Prostate gland (tissue), 2 donors: Measurements from ENCODE around the gene ABTB1. TPM values are rescaled to one million over a fixed set of nuclear protein-coding genes. Genes with fewer than 3 reads are reported as not detected.

Source experiments
- DNase-seq: peaks from one replicate; pipeline ENCODE4 v3.0.0-alpha.2; 2019; ENCODE audit warnings: low spot score
- H3K27ac ChIP-seq, 2 donors: fragments of 200-600 bp; sonication (generic); 2 replicates each; pipeline ENCODE4 v1.5.1; 2017 to 2019
- H3K27me3 ChIP-seq: fragments of 200-600 bp; sonication (generic); replicated peaks from 2 replicates; pipeline ENCODE4 v1.5.1; 2019; ENCODE audit not compliant: insufficient read depth
- H3K36me3 ChIP-seq, 2 donors: fragments of 200-600 bp; sonication (generic); 1 replicate in 1 of 2; 2 replicates in 1 of 2; pipeline versions ENCODE4 v1.5.1 to v1.8.1; 2017 to 2019
- H3K4me1 ChIP-seq: fragments of 200-600 bp; sonication (generic); replicated peaks from 2 replicates; pipeline ENCODE4 v1.5.1; 2019
- H3K4me3 ChIP-seq, 2 donors: fragments of 200-600 bp; sonication (generic); 2 replicates each; pipeline ENCODE4 v1.5.1; 2017 to 2019
- H3K9me3 ChIP-seq: fragments of 200-600 bp; sonication (generic); 2 replicates; pipeline ENCODE4 v1.5.1; 2017
- POLR2A ChIP-seq: fragments of 450-650 bp; IDR thresholded peaks from one replicate; pipeline ENCODE4 v1.6.1; 2016; ENCODE audit warnings: antibody characterized with exemption, mild to moderate bottlenecking
- POLR2AphosphoS5 ChIP-seq: sonication (generic); formaldehyde crosslinking; IDR thresholded peaks from one replicate; pipeline ENCODE4 v1.6.1; 2017; ENCODE audit warnings: antibody characterized with exemption
- WGBS: methylation state at CpG from one replicate; pipeline ENCODE4 v1.1.5; 2018; 5-methylcytosine and 5-hydroxymethylcytosine counted together
- intact Hi-C: fragments of 100-400 bp; cut with DNase I; formaldehyde crosslinking; loops from one replicate; pipeline ENCODE4 v1.14.2; 2022
- total RNA-seq, 2 donors: library from RNA; depleted of rRNA; stranded (reverse); fragments of >200 nt; gene quantifications; one replicate each; pipeline ENCODE4 v1.1.0, GENCODE V29; 2016
- TF ChIP-seq, protein P1 (sequence below), 4 experiments: fragments of 200-600 bp in 2 of 4; fragments of 450-650 bp in 2 of 4; sonication (generic) in 2 of 4; IDR thresholded peaks; 1 replicate in 3 of 4; 2 replicates in 1 of 4; pipeline ENCODE4 v1.5.1; 2016 to 2019; ENCODE audit warnings: antibody characterized with exemption in 4 of 4, mild to moderate bottlenecking in 2 of 4, moderate library complexity in 2 of 4

ABTB1 gene
- total RNA-seq, 2 donors from 2014 or later: 33.4 to 60.2 TPM

GRCh38 chr3:127628788-127629466 lies 43.8 kb upstream of the ABTB1 start, which contains the start of gene PODXL2:
Gene PODXL2 (plus strand): TSS chr3:127629185. CDS start chr3:127629220, 35 bp downstream.
- WGBS: 15% methylated on average over 34 of the region's 105 CpGs
- Histone ChIP-seq H3K4me3 (peak within 1 kb of the TSS; percentile 35 to 48), H3K27me3 (no peaks in the 10 kb centered on the region), H3K4me1 (peaks cover 3% of the 10 kb centered on the region), H3K27ac (no peak within 1 kb of the TSS), H3K9me3 (no peaks in the 10 kb centered on the region), H3K36me3 (no peaks in the 10 kb centered on the region)
- DNase-seq: peak; percentile 24
- no peak for TF ChIP-seq POLR2A
- TF ChIP-seq, protein P1, sequence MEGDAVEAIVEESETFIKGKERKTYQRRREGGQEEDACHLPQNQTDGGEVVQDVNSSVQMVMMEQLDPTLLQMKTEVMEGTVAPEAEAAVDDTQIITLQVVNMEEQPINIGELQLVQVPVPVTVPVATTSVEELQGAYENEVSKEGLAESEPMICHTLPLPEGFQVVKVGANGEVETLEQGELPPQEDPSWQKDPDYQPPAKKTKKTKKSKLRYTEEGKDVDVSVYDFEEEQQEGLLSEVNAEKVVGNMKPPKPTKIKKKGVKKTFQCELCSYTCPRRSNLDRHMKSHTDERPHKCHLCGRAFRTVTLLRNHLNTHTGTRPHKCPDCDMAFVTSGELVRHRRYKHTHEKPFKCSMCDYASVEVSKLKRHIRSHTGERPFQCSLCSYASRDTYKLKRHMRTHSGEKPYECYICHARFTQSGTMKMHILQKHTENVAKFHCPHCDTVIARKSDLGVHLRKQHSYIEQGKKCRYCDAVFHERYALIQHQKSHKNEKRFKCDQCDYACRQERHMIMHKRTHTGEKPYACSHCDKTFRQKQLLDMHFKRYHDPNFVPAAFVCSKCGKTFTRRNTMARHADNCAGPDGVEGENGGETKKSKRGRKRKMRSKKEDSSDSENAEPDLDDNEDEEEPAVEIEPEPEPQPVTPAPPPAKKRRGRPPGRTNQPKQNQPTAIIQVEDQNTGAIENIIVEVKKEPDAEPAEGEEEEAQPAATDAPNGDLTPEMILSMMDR (IDR thresholded peaks at IDR 0.05): no peak
- TF ChIP-seq POLR2AphosphoS5: no peak
- intact Hi-C loops: no loop called here

DNA sequence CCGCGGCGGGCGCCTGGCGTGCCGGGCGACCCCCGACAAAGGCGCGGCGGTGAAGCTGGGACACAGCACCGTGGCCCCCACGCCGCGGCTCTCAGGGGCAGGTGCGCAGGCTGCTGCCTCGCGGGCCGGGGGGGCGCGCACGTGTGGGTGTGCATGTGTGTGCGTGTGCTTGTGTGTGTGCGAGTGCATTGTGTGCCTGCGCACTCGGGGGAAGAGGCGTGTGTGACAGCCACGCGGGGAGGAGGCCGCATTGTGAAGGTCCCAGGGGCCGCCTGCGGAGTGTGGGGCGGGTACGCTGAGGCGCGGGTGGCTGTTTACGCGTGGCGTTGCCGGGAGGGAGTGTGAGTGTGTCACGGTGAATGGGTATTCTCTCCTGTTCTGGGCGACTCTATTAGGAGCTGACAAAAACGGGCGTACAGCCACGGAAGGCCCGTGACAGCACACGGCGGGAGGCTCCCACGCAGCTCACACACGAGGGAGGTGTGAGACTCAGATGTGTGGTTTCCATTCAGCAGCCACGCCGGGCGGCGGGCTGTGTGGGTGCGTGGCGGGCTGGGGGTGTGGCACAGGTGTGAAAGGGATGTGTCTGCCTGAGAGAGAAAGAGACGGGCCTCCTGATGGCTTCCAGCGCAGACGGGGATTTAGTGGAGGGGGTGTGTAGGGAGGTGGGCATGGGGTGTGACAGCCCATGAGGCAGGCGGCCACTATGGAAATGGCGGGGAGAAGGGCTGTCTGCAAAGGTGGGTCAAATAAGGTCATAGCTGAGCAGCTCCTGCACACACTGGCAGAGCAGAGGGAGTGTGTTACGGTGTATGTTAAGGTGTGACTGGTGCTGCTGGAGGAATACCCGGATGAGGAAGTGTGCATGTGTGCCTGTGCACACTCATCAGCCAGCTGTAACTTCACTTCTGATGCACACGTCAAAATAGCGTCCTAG lies 43.0 kb upstream of the ABTB1 start:
- intact Hi-C loops: no loop called here
- Histone ChIP-seq H3K4me1 (peaks cover 3% of the 10 kb centered on the region), H3K27me3 (no peaks in the 10 kb centered on the region), H3K36me3 (no peaks in the 10 kb centered on the region), H3K9me3 (no peaks in the 10 kb centered on the region), H3K27ac (no peak overlapping the region), H3K4me3 (peak overlapping the region; percentile 35 to 48)
- DNase-seq: no peak
- no peak for TF ChIP-seq POLR2AphosphoS5
- TF ChIP-seq, protein P1 (IDR thresholded peaks at IDR 0.05): no peak
- TF ChIP-seq POLR2A: no peak
- 13% methylated on average over 59 of the region's 65 CpGs for WGBS

GRCh38 chr3:127630811-127631714 lies 41.7 kb upstream of the ABTB1 start:
- no peak overlapping the region for H3K27ac ChIP-seq
- H3K27me3 ChIP-seq: no peaks in the 10 kb centered on the region
- TF ChIP-seq, protein P1 (IDR thresholded peaks at IDR 0.05): no peak
- TF ChIP-seq POLR2A (no peak), POLR2AphosphoS5 (no peak)
- H3K4me3 ChIP-seq: no peak overlapping the region
- H3K36me3 ChIP-seq: no peaks in the 10 kb centered on the region
- H3K9me3 ChIP-seq: no peaks in the 10 kb centered on the region
- intact Hi-C loops: no loop called here
- 85% methylated on average over 12 of the region's 12 CpGs for WGBS
- no peak for DNase-seq
- peaks cover 3% of the 10 kb centered on the region for H3K4me1 ChIP-seq

DNA sequence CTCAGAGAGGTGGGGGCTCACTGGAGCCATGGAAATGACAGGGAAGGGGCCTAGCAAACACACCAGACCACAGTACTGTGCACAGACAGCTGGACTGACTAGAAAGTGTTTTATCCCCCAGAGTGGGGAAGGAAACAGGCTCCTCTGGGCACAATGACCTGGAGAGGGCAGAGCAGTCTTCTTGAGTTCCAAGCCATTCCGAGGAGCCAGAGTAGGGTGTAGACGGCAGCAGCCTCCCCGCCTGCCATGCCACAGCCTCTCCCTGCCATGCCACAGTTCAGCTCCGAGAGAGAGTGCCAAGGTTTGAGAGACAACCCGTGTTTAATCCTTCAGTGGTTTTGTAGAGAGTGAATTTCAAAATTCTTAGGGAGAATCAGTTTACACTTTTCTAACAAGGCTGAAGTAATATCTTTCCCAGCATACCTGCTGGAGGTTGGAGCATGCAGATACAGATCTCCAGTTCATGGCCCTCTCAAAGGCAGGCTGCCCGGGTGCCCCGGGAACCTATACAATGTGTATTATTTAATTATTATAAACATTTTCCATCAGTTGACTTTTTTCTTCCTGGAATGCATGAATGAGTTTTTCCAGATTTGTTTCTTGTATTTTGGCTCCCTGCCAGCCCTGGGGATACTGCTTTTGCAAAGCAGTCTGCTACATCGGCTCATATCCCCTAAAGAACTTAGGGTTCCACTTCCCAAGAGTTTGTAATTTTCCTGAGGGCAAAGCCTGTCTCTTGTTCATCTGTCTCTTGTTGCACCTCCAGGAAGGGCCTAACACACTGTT lies 40.5 kb upstream of the ABTB1 start:
- no peak for TF ChIP-seq POLR2A
- TF ChIP-seq POLR2AphosphoS5: no peak
- Histone ChIP-seq H3K4me3 (no peak overlapping the region), H3K9me3 (no peaks in the 10 kb centered on the region), H3K27ac (no peak overlapping the region), H3K27me3 (no peaks in the 10 kb centered on the region), H3K36me3 (no peaks in the 10 kb centered on the region), H3K4me1 (peaks cover 3% of the 10 kb centered on the region)
- no peak for DNase-seq
- intact Hi-C loops: no loop called here
- WGBS: 66% methylated on average over 8 of the region's 8 CpGs
